Fibroblast of the aortic adventitia (primary cell): ENCODE measurements around the gene PRSS37. TPM values are rescaled to one million over a fixed set of nuclear protein-coding genes. Genes with fewer than 3 reads are reported as not detected.

Source experiments
- DNase-seq: peaks from one replicate; pipeline ENCODE4 v3.0.0-alpha.2; 2010; ENCODE audit warnings: low read depth
- H3K4me3 ChIP-seq: 2 replicates; pipeline ENCODE4 v1.5.1; 2011; ENCODE audit warnings: low read depth, mild to moderate bottlenecking, control low read depth, low read length, moderate library complexity
- CTCF ChIP-seq: IDR thresholded peaks from 2 replicates; pipeline ENCODE4 v1.5.1; 2011; ENCODE audit warnings: mild to moderate bottlenecking, low read length, control low read depth, inconsistent platforms; ENCODE audit not compliant: insufficient read depth
- total RNA-seq: library from RNA; depleted of rRNA; stranded (reverse); fragments of >200 nt; gene quantifications from 2 replicates; pipeline ENCODE4 v1.2.3, GENCODE V29; 2012; ENCODE audit warnings: low replicate concordance

PRSS37 gene
- total RNA-seq, 1 donor, result not detected

GRCh38 chr7:141875453-141875852 is 34.2 kb upstream of the PRSS37 start:
- no peak overlapping the region for H3K4me3 ChIP-seq
- DNase-seq, result no peak
- no peak for TF ChIP-seq CTCF

- no peak for TF ChIP-seq CTCF
- no peak for DNase-seq
- H3K4me3 ChIP-seq, result no peak overlapping the region
These were observed 33.5 kb upstream of the PRSS37 start for GRCh38 chr7:141874787-141875186.

- no peak for TF ChIP-seq CTCF
- DNase-seq, result no peak
- H3K4me3 ChIP-seq, result no peak overlapping the region
These were observed 31.6 kb upstream of the PRSS37 start for GRCh38 chr7:141872931-141873330.

- DNase-seq, result no peak
- TF ChIP-seq CTCF, result no peak
These were observed 25.7 kb upstream of the PRSS37 start for GRCh38 chr7:141866974-141867373.

GRCh38 chr7:141864765-141865447 is 23.6 kb upstream of the PRSS37 start:
- DNase-seq, result no peak
- no peak for TF ChIP-seq CTCF
- H3K4me3 ChIP-seq, result no peak overlapping the region

More at GRCh38 chr7:141866974-141867373, 25.7 kb upstream of the PRSS37 start:
- no peak overlapping the region for H3K4me3 ChIP-seq

GRCh38 chr7:141860207-141860606 is 18.9 kb upstream of the PRSS37 start:
- no peak overlapping the region for H3K4me3 ChIP-seq
- no peak for TF ChIP-seq CTCF
- no peak for DNase-seq

- H3K4me3 ChIP-seq, result no peak overlapping the region
- no peak for DNase-seq
- no peak for TF ChIP-seq CTCF
These were observed 6.7 kb upstream of the PRSS37 start for GRCh38 chr7:141847996-141848395.
